Femur (tissue), 1 donor: Measurements from ENCODE around the gene KNOP1.

Source experiments
- DNase-seq: peaks from one replicate; pipeline ENCODE4 v3.0.0-alpha.2; 2017

The KNOP1 gene, protein sequence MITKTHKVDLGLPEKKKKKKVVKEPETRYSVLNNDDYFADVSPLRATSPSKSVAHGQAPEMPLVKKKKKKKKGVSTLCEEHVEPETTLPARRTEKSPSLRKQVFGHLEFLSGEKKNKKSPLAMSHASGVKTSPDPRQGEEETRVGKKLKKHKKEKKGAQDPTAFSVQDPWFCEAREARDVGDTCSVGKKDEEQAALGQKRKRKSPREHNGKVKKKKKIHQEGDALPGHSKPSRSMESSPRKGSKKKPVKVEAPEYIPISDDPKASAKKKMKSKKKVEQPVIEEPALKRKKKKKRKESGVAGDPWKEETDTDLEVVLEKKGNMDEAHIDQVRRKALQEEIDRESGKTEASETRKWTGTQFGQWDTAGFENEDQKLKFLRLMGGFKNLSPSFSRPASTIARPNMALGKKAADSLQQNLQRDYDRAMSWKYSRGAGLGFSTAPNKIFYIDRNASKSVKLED

DNA sequence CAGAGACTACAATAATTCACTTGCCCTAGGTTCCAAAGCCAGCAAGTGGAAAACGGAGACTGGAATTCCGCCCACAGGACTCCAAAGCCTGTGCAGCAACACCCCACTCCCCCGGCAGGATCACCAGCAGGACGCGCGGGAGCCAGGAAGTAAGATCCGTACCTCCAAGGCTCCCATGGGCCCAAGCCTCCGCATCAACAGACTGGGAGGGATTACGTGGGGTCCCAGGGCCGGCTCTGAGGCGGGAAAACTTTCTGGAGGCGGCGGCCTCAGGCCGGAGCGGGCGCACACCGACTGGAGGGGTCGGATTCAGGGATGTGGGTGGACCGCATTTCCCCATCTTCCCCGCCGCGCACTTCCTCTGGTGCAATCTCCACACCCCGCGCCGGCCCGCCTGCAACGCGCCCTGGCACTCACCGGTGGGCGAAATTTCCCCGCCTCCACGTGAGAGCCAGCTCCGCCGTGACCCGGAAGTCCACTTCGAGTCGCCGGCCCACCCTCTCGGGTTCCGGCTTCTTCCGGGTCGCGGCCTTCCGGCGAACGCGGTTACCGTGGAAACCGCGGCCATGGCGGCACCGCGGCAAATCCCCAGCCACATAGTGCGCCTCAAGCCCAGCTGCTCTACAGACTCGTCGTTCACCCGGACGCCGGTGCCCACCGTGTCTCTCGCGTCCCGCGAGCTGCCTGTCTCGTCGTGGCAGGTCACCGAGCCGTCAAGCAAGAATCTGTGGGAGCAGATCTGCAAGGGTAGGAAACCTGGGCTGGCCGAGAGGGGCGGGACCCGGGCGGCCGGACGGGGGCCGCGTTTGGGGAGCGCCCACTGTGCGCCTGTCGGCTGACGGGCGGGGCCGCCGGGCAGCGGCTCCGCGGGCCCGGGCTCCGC is at the start of gene KNOP1, which contains the start of gene IQCK:
TSS of gene KNOP1 (minus strand) at position 487 of the 883 bp plus-strand sequence. CDS start 3,192 bp downstream, outside the sequence.
TSS of gene IQCK (plus strand) at position 531 of the 883 bp plus-strand sequence. CDS start at position 567, 36 bp downstream.
- DNase-seq = peak; percentile 94

DNA sequence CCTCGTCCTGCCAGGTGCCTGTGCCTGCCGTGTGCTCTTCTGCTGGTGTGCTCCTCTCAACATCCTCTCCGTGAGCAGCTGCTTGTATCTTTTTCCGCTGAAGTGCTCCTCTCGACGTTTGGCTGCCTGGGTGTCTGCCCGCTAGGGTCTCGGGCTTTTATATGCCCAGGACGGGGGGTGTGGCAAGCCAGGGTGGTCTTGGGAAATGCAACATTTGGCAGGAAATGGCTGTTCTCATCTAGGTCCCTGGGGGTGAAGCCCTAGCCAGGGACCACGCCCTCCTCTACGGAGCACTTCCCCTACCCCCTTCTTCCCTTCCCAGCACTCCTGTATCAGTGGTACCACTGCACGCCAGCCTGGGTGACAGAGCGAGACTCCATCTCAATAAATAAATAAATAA is 49.5 kb upstream of the KNOP1 start:
- no peak for DNase-seq

DNA sequence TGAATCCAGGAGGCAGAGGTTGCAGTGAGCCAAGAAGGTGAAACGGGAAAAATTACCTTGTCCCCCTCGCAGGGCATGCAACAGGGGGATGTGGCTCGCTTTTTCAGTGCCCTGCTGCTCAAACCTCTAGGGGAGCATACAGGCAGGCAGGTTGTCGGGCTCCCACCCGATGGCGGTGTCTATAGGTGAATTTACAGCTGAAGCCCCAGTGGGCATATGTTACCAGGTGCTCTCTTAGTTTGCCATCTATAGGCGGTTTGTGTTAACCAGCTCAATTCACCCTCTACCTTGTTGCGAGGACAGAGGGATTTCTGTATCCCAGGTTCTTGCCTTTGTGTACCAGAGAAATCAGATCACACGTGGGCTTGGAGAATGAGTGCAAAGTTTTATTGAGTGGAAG is 49.0 kb upstream of the KNOP1 start:
- DNase-seq = no peak

DNA sequence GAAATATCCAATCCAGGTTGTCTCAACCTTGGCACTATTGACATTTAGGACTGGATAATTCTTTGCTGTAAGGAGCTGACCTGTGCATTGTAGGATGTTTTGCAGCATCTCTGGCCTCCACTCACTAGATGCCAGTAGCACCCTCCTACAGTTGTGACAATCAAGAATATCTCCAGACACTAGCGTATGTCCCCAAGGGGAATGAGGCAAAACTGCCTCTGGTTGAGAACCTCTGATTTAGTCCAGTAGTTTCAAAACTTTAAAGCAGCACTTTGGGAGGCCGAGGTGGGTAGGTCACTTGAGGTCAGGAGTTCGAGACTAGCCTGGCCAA is 48.5 kb upstream of the KNOP1 start:
- DNase-seq = no peak

DNA sequence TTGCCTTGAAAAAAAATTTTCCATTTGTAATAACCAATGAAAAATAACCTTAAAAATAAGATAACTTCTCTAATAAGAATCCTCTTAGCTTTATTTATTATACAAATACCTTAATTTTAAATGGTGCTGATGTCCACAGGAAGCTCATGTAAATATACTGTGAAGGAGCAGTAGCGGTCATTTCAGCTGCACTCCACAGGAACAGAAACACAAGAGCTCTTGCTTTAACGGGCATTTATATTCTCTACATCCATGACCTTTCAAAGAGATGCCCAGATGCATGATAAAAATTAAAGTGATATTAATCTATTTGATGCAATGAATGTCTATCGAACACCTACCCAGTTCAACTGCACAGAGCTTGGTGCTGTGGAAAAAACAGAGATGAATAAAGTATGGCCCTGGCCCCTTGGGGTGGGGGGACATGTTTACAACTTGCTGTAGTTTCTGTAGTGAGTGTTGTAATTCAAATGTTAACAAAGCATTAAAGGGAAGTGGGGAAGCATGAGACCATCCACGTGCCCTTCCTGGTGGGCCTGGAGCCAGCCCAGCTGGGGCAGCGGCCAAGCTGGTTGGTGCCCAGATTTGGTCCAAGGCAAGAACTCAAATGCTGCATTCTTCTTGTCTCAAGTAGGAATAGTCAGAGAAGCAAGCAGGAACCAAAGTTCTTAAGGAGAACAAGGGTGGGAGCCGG is 48.0 kb upstream of the KNOP1 start:
- peak; percentile 71 for DNase-seq

DNA sequence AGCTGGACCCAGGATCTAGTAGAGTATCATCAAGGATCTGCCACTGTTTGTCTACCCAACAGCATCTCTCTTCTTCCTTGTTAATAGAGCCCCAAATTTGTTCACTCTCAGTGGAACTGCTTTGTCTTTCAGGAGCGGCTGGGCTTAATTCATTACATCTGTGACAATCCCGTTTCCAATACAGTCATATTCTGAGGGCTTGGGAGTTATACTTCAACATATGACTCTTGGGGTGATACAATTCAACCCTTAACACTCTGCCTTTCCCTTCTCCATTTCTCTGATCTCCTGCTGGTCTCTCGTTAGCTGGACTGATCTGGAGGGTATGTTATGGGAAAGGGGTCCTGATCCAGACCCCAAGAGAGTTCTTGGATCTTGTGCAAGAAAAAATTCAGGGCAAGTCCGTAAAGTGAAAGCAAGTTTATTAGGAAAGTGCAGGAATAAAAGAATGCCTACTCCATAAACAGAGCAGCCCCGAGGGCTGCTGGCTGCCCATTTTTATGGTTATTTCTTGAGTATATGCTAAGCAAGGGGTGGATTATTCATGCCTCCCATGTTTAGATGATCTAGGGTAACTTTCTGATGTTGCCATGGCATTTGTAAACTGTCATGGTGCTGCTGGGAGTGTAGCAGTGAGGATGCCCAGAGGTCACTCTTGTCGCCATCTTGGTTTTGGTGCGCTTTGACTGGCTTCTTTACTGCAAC is 42.5 kb upstream of the KNOP1 start:
- no peak for DNase-seq

DNA sequence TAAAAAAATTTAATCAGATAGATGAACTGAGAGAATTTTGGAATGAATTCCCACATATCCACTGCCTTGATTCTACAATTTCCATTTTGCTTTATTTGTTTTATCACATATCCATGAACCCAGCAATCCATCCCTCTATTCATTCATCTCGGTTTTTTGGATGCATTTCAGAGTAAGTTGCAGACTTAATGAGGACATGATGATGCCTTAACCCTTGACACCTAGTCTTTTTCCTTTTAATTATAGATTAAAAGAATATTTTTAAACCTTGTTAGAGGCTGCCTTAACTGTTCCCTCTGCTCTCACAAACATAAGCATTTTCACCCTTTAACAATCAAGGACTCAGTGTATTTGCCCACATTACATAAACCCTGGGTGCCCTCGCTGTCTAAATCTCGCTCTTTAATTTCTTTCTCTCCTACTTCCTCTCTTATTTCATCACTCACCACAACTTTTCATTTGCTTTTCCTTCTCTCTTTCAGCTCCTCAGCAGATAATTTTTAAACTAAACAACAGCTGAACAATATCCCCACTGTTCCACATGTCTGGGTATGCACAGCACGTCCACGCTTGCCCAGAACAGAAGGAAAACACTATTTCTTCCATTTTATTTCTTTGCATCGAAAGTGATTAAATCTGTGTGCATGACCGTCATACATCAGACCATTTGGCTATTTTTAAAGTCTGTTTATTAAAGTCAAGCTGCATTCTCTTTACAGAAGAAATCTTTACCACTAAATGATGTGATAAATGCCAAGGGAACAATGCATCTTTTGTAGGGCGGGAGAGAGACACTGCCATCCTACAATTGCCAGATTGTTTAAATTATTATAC is 40.0 kb upstream of the KNOP1 start:
- no peak for DNase-seq

DNA sequence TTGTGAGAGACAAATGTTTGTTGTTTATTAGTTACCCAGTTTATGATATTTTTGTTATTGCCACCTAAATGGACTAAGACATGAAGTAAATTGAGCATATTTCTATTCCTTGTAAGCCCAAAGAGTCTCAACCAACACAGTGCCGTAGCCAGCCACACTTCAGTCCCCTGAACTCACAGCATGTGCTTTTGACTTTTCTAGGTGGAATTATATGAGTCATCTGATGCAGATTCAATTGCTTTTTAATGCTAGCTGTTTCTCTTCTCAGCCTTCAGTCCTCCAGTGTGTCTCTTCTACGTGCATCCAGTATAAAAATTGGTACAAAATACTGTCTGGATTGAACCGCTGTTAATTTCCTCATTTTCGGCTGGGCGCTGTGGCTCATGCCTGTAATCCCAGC is 39.0 kb upstream of the KNOP1 start:
- no peak for DNase-seq

DNA sequence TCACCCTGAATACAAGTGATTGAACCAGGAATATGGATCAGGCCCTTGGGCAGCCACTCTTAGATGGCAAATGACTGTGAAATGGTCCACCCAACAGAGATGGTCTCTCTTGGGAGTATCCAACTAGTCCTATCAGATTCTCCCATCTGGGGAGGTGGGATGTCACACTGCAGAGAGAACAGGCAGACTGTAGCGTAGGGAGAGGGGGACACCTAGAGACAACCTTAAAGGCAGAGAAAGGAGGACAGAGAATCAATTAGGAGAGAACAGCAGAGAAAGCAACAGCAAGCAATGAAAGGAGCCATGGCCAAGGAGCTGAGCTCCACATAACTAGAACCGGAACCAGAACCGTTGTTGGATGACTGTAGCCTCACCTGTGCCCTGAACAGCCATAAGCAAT is 37.2 kb upstream of the KNOP1 start:
- DNase-seq = no peak

DNA sequence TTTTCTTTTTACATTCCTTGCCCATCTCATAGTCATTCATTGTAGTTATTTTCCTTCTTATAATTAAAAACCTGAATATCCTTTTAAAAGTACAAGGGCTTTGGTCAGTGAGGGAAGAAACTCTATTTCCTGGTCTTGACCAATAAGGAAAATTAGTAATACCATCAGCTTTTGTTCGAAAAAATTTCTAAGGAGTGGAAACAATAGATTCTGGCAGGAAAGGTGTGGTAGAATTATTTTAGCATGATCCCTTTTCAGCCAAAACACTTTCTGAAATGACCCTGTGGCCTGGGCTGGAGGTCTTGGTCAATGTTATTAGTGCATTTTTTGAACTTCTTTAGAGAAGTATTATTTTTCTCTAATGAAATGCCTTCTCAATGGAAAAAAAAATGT is 36.6 kb upstream of the KNOP1 start:
- no peak for DNase-seq

DNA sequence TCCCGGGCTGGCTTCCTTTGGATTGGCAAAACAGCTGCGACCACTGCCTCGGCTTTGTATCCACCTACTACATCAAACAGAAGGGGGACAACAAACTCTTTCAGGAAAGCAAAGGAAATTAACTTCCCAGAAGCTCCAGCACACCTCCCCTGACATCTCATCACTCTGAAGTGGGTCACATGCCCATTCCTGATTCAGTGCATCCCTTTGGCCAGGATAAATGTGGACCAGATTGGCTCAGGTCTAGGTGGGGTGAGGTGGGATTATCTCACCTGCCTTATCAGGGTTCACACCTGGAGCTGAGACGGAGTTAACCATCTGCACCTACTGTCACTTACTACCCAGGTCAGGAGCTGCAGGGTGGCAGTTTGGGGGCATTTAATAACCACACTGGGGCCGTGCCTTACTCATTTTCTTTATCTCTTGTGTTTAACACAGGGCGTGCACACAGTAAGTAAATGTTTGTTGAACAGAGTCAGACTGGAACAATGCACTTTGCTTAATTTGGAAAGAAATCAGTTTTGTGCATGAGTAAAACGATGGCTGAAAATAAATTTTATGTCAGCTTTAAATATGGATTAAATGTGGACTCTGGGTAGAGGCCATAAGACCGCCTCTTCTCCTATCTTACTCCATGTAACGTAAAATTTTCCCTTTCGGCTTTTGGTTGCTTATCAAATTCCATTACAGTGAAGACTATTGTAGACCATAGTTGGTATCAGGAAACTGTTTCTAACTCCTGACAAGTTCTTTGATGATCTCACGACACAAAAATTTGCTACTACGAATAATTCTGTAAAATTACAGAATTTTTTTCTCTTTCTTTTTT is 36.0 kb upstream of the KNOP1 start:
- DNase-seq = no peak

DNA sequence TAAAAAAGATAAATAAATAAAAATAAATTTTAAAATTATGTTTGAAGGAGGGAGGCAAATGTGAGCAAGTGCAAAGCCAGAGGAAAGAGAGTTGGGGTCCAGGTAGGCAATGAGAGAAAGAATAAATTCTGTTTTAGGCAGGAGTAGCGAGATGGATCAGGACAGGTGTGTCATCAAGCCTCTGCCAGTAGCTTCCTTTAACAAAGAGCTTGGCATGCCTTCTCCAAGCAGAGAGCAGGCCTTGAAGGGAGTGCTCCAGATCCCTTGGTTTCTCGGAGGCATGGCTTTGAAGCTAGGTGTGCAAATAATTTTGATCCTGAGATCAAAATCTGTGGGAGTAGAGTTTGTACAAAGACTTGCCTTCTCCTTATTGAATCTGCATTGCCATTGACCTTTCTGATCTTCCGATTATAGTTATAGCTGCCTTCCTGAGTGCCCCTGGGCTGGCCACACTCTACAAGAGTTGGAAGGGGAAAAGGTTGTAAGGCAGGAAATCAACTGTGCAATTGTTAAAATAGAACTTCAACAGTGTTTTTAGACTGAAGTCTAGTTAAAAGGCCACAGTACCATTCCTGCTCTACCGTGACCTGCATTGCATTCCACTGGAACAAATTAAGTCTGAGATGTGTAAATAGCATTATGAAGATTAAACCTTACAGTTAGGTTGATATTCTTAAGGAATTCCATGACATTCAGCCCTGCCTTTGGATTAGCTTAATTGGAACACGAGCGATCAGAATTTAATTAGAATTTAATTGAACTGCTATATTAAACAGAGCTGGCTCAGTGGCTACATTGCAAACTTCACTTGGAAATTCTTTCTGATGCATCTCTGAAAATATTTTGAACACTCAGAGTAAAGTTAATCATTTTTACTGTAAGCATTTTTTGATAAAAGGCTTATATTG is 33.7 kb upstream of the KNOP1 start:
- no peak for DNase-seq

DNA sequence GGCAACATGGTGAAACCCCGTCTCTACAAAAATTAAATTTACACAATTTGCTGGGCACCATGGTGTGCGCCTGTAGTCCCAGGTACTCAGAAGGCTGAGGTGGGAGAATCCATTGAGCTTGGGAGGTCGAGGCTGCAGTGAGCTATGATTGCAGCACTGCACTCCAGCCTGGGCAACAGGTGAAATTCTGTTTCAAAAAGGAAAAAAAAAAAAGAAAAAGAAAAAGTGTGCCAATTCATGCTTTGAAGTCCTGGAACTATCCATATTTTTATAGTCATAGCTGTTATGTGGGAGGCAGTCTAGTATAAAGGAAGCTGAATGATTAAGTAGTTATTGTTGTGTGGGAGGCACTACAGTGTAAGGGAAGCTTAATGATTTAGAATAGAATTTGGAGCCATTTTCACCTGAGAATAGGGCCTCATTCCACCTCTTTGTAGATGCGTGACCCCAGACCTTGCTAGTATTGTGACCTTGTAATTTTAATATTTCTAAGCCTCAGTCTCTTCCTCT is 31.6 kb upstream of the KNOP1 start:
- no peak for DNase-seq

DNA sequence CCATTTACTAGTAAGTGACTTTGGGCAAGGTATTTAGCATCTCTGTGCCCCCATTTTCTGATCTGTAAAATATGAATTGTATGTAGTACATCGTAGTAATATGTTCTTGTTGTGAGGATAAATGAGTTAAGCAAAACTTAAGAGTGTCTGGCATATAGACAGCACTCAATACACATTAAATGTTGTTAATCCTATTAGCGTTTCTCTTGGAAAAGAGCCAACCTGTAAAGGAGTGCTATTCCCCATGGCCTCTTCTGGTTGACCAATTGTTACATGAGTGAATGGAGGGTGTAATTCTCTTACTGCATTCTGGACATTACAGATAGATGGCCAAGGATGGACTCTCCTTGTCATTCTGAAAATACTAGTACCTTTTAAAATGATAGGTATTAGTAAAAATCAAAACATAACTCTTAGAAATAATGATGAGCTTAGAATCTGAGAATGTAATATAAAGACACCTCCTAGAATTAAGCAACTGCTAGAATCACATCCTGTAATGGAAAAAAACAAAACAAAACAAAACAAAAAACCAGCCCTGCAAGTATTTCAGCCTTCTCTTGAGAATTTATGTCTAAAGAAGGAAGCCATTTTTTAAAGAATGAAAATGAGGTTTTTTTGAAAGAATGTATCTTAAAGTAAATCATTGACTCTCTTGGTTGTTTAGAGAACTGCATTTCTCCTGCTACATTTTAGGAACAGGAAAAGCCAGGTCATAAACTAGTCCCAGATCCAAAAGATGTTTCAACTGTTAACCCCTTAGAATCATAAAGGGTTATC is 30.6 kb upstream of the KNOP1 start:
- no peak for DNase-seq

DNA sequence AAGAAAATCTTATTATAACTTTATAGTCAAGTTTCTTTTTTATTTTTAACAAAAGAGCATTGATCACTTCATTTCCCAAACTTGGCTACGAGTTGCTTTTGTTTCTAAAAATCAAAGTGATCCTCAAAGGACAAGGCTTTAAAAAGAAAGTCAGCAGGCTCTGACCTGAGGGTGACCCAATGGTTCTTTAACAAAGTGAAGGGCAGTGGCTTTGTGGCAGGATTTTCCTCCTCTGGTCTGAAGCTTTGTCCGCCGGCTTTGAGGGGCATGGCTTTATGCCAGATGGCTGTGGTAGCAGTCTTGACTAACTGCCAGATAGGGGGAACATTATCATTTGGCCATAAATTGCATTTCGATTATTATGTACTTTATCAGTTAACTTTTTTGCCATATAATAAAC is 28.5 kb upstream of the KNOP1 start:
- DNase-seq = peak; percentile 43

DNA sequence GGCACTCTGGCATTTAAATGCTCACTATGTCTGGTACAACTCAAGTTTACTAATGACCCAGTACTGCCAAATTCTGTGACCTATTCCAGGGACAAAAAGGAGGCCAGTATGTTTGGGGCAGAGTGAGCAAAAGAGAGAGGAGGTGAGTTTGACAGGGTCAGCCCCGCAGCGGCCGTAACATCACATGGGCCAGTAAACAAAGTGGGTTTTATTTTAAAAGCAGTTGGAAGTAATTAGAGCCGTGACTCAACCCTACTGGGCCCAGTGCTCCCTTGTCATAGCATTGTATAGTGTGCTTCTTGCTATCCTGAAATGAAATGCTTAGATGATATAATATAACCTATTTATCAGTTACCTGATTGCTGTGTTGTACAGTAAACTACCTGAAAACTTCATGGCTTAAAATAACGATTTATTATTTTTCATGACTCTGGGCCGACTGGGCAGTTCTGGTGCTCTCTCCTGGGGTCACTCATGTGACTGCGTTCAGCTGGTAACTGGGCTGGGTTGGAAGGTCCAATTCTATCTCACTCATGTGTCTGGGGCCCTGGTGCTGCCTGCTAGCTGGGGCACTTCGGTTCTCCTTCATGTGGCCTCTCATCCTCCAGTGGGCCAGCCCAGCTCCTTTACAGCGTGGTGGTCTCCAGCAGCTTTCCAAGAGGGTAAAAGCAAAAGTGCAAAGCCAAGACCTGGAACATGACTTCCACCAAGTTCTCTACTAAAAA is 27.4 kb upstream of the KNOP1 start:
- DNase-seq = no peak

DNA sequence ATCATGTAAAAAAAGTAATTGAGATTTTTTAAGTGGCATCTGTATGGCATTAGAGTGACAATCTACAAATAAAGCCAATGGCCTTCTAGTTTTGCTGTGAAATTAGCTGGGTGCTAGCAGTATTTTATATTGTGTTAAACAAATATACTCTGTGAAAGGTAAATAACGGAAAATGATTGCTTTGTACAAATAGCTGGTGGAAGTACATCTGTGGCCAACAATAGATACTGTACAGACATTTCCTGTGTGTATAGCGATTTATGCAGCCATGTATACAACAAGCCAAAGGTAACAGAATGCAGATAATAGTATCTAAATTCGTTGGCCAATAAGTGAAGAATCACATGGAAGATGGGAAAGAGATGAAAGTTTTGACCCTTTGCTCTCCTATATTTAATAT is 26.6 kb upstream of the KNOP1 start:
- DNase-seq = no peak

DNA sequence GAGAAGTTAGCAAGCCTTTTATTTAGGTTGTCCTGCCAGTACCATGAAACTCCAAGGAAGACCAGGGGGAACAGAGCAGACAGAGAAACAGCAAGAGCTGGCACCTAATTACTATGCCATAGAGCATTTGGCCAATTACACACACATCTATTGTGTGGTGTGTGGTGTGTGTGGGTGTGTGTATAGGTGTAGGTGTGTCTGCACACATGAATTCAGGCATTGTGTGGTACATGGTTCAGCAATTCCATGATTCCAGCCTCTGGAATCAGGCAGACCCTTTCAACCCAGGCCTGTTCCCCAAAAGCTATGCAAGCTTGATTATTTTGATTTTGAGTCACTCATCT is 25.8 kb upstream of the KNOP1 start:
- DNase-seq = no peak
